ENCODE measurements around the gene AEBP1. TPM values are rescaled to one million over a fixed set of nuclear protein-coding genes. Genes with fewer than 3 reads are reported as not detected.

AEBP1 gene
- total and polyA plus RNA-seq, 2 experiments from 2014 or later: 15.1 to 42.0 TPM

GRCh38 chr7:44099669-44100068 is 4.5 kb upstream of the AEBP1 start:
- no peaks in the 10 kb centered on the region for H3K79me2 ChIP-seq (replicated peaks; ENCODE audit: insufficient read depth)
- no peak overlapping the region for H3K27ac ChIP-seq (ENCODE audit: low read depth)
- no peaks in the 10 kb centered on the region for H3K9me3 Mint-ChIP-seq
- H3K4me3 Mint-ChIP-seq: no peak overlapping the region
- ATAC-seq: no peak
- no peak overlapping the region for H3K4me2 ChIP-seq
- no peak overlapping the region for H2AFZ ChIP-seq
- peaks cover 11% of the 10 kb centered on the region for H3K4me1 Mint-ChIP-seq
- no peak for DNase-seq (ENCODE audit: low spot score)
- no peaks in the 10 kb centered on the region for H3F3A ChIP-seq (replicated peaks; ENCODE audit: low read depth)
- H3K27me3 Mint-ChIP-seq (ENCODE audit: insufficient read depth, low read depth, poor library complexity): peaks cover 20% of the 10 kb centered on the region
- H4K20me1 ChIP-seq (replicated peaks; ENCODE audit: insufficient read depth): no peaks in the 10 kb centered on the region
- no peaks in the 10 kb centered on the region for H3K27me3 ChIP-seq (ENCODE audit: insufficient read depth)
- H3K4me3 ChIP-seq: no peak overlapping the region
- H3K9me2 ChIP-seq (ENCODE audit: insufficient read depth): no peaks in the 10 kb centered on the region
- no peaks in the 10 kb centered on the region for H3K36me3 Mint-ChIP-seq (ENCODE audit: low read depth)
- H3K27ac Mint-ChIP-seq: no peak overlapping the region
- no peaks in the 10 kb centered on the region for H3K36me3 ChIP-seq (ENCODE audit: insufficient read depth)
- peaks cover 4% of the 10 kb centered on the region; the same call in 1 of the 2 replicates for H3K4me1 ChIP-seq (ENCODE audit: insufficient read depth)
- TF ChIP-seq ZNF462 (CRISPR knock-in tag; IDR thresholded peaks at IDR 0.05) (no peak), EZH2 (IDR thresholded peaks at IDR 0.05; ENCODE audit: low read depth, unreplicated experiment) (no peak), ZNF114 (CRISPR knock-in tag; IDR thresholded peaks at IDR 0.05) (no peak), STAT1 (IDR thresholded peaks at IDR 0.05; ENCODE audit: unreplicated experiment) (no peak), EZH2phosphoT487 (IDR thresholded peaks at IDR 0.05; ENCODE audit: unreplicated experiment) (no peak), POLR2AphosphoS5 (IDR thresholded peaks at IDR 0.05; ENCODE audit: low read depth) (no peak), NANOG (IDR thresholded peaks at IDR 0.05; ENCODE audit: borderline replicate concordance) (no peak)
